ENCODE measurements around the gene PHLPP1.
A peak's percentile ranks its signal among the peaks of the same experiment; 100 is the strongest.

PHLPP1 gene

GRCh38 chr18:62781893-62782292 is 66.6 kb downstream of the PHLPP1 start:
- Histone ChIP-seq H3K9ac (no peak overlapping the region), H3K9me3 (ENCODE audit: control insufficient read depth, low read length) (no peaks in the 10 kb centered on the region), H3K36me3 (ENCODE audit: control insufficient read depth, insufficient read depth, low read length) (no peaks in the 10 kb centered on the region), H3K4me1 (peaks cover 4% of the 10 kb centered on the region), H3K27ac (no peak overlapping the region), H3K4me3 (ENCODE audit: low read depth, low read length) (no peak overlapping the region), H3K79me2 (peaks cover 13% of the 10 kb centered on the region), H3K27me3 (ENCODE audit: control insufficient read depth, insufficient read depth, low read length) (no peaks in the 10 kb centered on the region), H2AFZ (no peak overlapping the region), H3K4me2 (ENCODE audit: low read length) (no peak overlapping the region)
- no peak for TF ChIP-seq CTCF (IDR thresholded peaks at IDR 0.05)

- Histone ChIP-seq H3K9me3 (ENCODE audit: control insufficient read depth, low read length) (no peaks in the 10 kb centered on the region), H3K9ac (no peak overlapping the region), H3K27ac (no peak overlapping the region), H2AFZ (no peak overlapping the region), H3K79me2 (peaks cover 19% of the 10 kb centered on the region), H3K4me2 (ENCODE audit: low read length) (no peak overlapping the region), H3K4me3 (ENCODE audit: low read depth, low read length) (no peak overlapping the region), H3K4me1 (peaks cover 4% of the 10 kb centered on the region), H3K27me3 (ENCODE audit: control insufficient read depth, insufficient read depth, low read length) (no peaks in the 10 kb centered on the region), H3K36me3 (ENCODE audit: control insufficient read depth, insufficient read depth, low read length) (no peaks in the 10 kb centered on the region)
- TF ChIP-seq CTCF (IDR thresholded peaks at IDR 0.05): no peak
These were observed 69.1 kb downstream of the PHLPP1 start for GRCh38 chr18:62784338-62784965.

GRCh38 chr18:62784966-62785413 is 69.6 kb downstream of the PHLPP1 start:
- Histone ChIP-seq H3K9me3 (ENCODE audit: control insufficient read depth, low read length) (no peaks in the 10 kb centered on the region), H3K27ac (peak overlapping the region; percentile 11), H3K79me2 (peaks cover 19% of the 10 kb centered on the region), H3K4me1 (peaks cover 4% of the 10 kb centered on the region), H2AFZ (no peak overlapping the region), H3K4me3 (ENCODE audit: low read depth, low read length) (no peak overlapping the region), H3K36me3 (ENCODE audit: control insufficient read depth, insufficient read depth, low read length) (no peaks in the 10 kb centered on the region), H3K4me2 (ENCODE audit: low read length) (no peak overlapping the region), H3K27me3 (ENCODE audit: control insufficient read depth, insufficient read depth, low read length) (no peaks in the 10 kb centered on the region), H3K9ac (no peak overlapping the region)
- no peak for TF ChIP-seq CTCF (IDR thresholded peaks at IDR 0.05)

- Histone ChIP-seq H3K4me2 (ENCODE audit: low read length) (no peak overlapping the region), H3K79me2 (peaks cover 19% of the 10 kb centered on the region), H2AFZ (no peak overlapping the region), H3K9ac (no peak overlapping the region), H3K27me3 (ENCODE audit: control insufficient read depth, insufficient read depth, low read length) (no peaks in the 10 kb centered on the region), H3K27ac (no peak overlapping the region), H3K9me3 (ENCODE audit: control insufficient read depth, low read length) (no peaks in the 10 kb centered on the region), H3K4me1 (peaks cover 8% of the 10 kb centered on the region), H3K4me3 (ENCODE audit: low read depth, low read length) (no peak overlapping the region), H3K36me3 (ENCODE audit: control insufficient read depth, insufficient read depth, low read length) (no peaks in the 10 kb centered on the region)
- TF ChIP-seq CTCF (IDR thresholded peaks at IDR 0.05): no peak
These were observed 71.3 kb downstream of the PHLPP1 start for GRCh38 chr18:62786689-62787088.

- peaks cover 15% of the 10 kb centered on the region for H3K4me1 ChIP-seq
- no peak overlapping the region for H3K4me2 ChIP-seq (ENCODE audit: low read length)
These were observed 72.8 kb downstream of the PHLPP1 start for GRCh38 chr18:62788111-62788510.

More at GRCh38 chr18:62788111-62788510, 72.8 kb downstream of the PHLPP1 start:
- no peak overlapping the region for H3K27ac ChIP-seq
- H3K27me3 ChIP-seq (ENCODE audit: control insufficient read depth, insufficient read depth, low read length): no peaks in the 10 kb centered on the region
- no peak overlapping the region for H3K9ac ChIP-seq
- no peaks in the 10 kb centered on the region for H3K9me3 ChIP-seq (ENCODE audit: control insufficient read depth, low read length)
- no peak overlapping the region for H3K4me3 ChIP-seq (ENCODE audit: low read depth, low read length)
- TF ChIP-seq CTCF (IDR thresholded peaks at IDR 0.05): no peak
- peaks cover 19% of the 10 kb centered on the region for H3K79me2 ChIP-seq
- no peak overlapping the region for H2AFZ ChIP-seq
- no peaks in the 10 kb centered on the region for H3K36me3 ChIP-seq (ENCODE audit: control insufficient read depth, insufficient read depth, low read length)
